HUDEP-2 (cell line): ENCODE measurements around the gene CAMK2G.

Experiments used
- DNase-seq, 76 experiments: peaks; one replicate each; lab custom pipeline; 2025; ENCODE audit not compliant: unreplicated experiment in 76 of 76; lab: John Stamatoyannopoulos, UW

CAMK2G gene

GRCh38 chr10:73884017-73884416, 9.7 kb upstream of the CAMK2G start:
- no peak for DNase-seq

GRCh38 chr10:73881221-73881919, 7.0 kb upstream of the CAMK2G start:
- no peak for DNase-seq

GRCh38 chr10:73879296-73880173, 5.2 kb upstream of the CAMK2G start:
- peak in 73 of 76 experiments; percentile 11 to 89 (median 75) for DNase-seq

GRCh38 chr10:73878365-73878764, 4.0 kb upstream of the CAMK2G start:
- no peak for DNase-seq

- DNase-seq = no peak
Observed at GRCh38 chr10:73877533-73878160, 3.3 kb upstream of the CAMK2G start.

GRCh38 chr10:73876971-73877370, 2.6 kb upstream of the CAMK2G start:
- no peak for DNase-seq

GRCh38 chr10:73876566-73876965, 2.2 kb upstream of the CAMK2G start:
- DNase-seq = no peak

- no peak for DNase-seq
Observed at GRCh38 chr10:73876157-73876556, 1.8 kb upstream of the CAMK2G start.

- DNase-seq = no peak
Observed at GRCh38 chr10:73875139-73875475, 752 bp upstream of the CAMK2G start.

GRCh38 chr10:73873838-73874215, 528 bp downstream of the CAMK2G start:
- no peak for DNase-seq

GRCh38 chr10:73873142-73873837, 1.1 kb downstream of the CAMK2G start:
- no peak for DNase-seq

- no peak for DNase-seq
Observed at GRCh38 chr10:73872190-73872710, 2.1 kb downstream of the CAMK2G start.

- no peak for DNase-seq
Observed at GRCh38 chr10:73871295-73872189, 2.8 kb downstream of the CAMK2G start.

- DNase-seq = no peak
Observed at GRCh38 chr10:73868655-73869195, 5.6 kb downstream of the CAMK2G start.

- no peak for DNase-seq
Observed at GRCh38 chr10:73867871-73868631, 6.3 kb downstream of the CAMK2G start.

- DNase-seq = no peak
Observed at GRCh38 chr10:73867126-73867807, 7.1 kb downstream of the CAMK2G start.

GRCh38 chr10:73866621-73867020, 7.7 kb downstream of the CAMK2G start:
- no peak for DNase-seq
